NCI-H748 treated with DMSO at 0.1 percent for 48 hours (cell line): ENCODE results near the gene UBR7.

Experiments
- DNase-seq: peaks from one replicate; lab custom pipeline; 2025; lab: John Stamatoyannopoulos, UW

UBR7 gene

DNA sequence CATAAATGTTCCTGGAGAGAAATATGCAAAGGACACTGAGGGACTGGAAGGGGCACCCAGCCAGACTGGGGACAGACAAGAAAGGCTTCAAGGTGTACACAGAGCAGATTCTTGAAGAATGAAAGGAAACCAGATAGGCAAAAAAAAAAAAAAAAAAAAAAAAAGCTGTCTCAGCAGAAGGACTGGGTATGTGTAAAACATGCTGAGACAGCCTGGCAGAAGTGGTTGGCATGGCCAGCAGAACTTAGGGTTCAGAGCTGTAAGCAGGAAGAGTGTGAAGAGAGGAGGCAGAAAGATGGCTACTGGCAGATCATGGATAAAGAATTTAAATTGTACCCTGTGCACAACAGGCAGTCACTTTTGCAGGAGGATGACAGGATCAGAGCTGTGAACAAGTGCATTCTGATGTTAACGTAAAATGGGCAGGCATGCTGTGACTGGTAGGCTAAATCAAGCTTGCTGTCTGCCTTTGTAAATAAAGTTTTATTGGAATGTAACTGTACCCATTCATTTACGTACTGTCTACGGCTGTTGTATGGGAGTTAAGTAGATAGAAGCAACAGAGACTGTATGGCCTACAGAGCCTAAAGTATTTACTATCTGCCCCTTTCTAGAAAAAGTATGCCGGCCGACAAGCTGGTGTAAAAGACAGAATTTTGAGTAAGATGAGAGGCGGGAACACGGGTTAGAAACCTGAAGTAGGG is 42.2 kb downstream of the UBR7 start:
- no peak for DNase-seq

- no peak for DNase-seq
Observed at GRCh38 chr14:93262446-93262845, 55.4 kb downstream of the UBR7 start.

GRCh38 chr14:93263416-93263815 is 56.4 kb downstream of the UBR7 start:
- no peak for DNase-seq

- no peak for DNase-seq
Observed at GRCh38 chr14:93266127-93266526, 59.1 kb downstream of the UBR7 start.

- no peak for DNase-seq
Observed at GRCh38 chr14:93267149-93267711, 60.2 kb downstream of the UBR7 start.

- DNase-seq, result no peak
Observed at GRCh38 chr14:93268406-93268805, 61.4 kb downstream of the UBR7 start.

DNA sequence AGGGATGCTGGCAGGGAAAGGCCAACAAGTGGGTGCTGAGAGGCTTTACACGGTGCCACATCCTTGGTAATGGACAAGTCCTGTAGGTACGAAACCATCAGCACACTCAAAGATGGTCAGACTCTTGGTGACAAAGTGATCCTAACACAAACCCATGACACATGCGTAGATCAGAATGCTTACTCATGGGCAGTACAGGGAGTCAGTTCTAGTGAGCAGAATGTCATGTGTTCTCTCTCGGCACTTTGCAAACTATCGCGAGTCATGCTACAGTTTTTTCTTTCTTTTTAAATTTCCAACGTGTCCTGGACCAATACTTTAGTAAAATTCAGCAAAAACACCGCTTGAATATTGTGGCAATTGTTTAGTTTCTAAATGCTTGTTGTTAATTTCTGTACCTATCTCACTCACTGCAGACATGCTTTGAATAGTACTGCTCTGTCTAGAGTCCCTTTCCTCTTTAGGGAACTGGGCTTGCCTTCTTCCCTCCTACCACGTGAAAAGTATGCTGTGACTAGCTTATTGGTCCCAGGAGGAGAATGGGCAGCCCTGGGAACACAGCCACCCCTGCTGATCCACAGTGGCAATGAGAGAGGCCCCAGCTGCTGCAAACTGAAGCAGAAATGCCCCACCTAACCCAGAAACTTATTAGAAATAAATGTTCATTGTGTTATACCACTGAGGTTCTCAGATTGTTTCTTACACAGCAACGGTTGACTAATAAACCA is 62.4 kb downstream of the UBR7 start:
- DNase-seq, result no peak

- DNase-seq, result no peak
Observed at GRCh38 chr14:93271111-93271510, 64.1 kb downstream of the UBR7 start.

- DNase-seq, result no peak
Observed at GRCh38 chr14:93274055-93274806, 67.2 kb downstream of the UBR7 start.

DNA sequence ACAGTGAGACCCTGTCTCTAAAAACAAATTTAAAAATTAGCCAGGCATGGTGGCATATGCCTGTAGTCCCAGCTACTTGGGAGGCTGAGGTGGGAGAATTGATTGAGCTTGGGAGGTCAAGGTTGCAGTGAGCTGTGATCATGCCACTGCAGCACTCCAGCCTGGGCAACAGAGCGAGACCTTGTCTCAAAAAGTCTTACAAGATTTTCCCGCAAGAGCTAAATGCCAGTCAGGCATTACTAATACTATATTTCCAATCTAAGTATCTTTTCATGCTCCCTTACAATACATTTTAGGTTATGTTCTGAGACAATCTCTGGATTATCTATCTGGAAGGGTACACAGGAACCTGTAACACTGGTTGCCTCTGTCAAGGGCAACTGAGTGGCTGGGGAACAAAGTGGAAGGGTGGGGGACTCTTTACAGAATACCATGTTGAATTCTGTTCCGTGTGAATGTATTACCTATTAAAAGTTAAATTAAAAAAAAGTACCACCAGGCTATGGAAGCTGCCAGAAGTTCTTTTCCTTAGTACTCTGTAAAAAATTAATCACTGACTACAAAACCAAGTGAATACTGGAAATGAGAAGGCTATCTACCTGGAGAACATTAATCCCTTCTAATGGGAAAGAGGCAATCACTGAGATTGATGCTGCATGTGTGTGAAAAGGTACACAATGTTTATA is 69.1 kb downstream of the UBR7 start:
- no peak for DNase-seq
